Left lung (tissue), 10 donors: Measurements from ENCODE around the gene TWSG1. TPM values are rescaled to one million over a fixed set of nuclear protein-coding genes. Genes with fewer than 3 reads are reported as not detected.

Experiments
- ATAC-seq: fragments of 200-7000 bp; cut with Tn5 transposase; one replicate; pipeline ENCODE4 v1.9.1; 2020; ENCODE audit warnings: moderate library complexity
- DNase-seq, 4 donors: peaks; one replicate each; pipeline ENCODE4 v3.0.0-alpha.2; 2013 to 2020
- H3K27ac ChIP-seq, 2 donors: fragments of 200-600 bp; sonication (generic) in 1 of 2; one replicate each; pipeline versions ENCODE4 v1.5.0 to v1.8.0; 2020 to 2021
- H3K27me3 ChIP-seq, 2 donors: fragments of 200-600 bp; sonication (generic) in 1 of 2; one replicate each; pipeline versions ENCODE4 v1.5.0 to v1.8.0; 2020 to 2021
- H3K36me3 ChIP-seq, 2 donors: fragments of 200-600 bp; sonication (generic) in 1 of 2; one replicate each; pipeline versions ENCODE4 v1.5.0 to v1.8.0; 2020 to 2021
- H3K4me1 ChIP-seq, 2 donors: fragments of 200-600 bp; one replicate each; pipeline ENCODE4 v1.8.0; 2021
- H3K4me3 ChIP-seq, 2 donors: fragments of 200-600 bp; sonication (generic) in 1 of 2; one replicate each; pipeline versions ENCODE4 v1.5.0 to v1.8.0; 2020 to 2021; ENCODE audit warnings: mild to moderate bottlenecking in 1 of 2
- H3K9me3 ChIP-seq, 2 donors: fragments of 200-600 bp; sonication (generic) in 1 of 2; one replicate each; pipeline versions ENCODE4 v1.5.0 to v1.8.0; 2020 to 2021
- intact Hi-C, 2 donors: fragments of 100-400 bp; cut with DNase I; formaldehyde crosslinking; loops; one replicate each; pipeline versions ENCODE4 v1.11.2 to v1.14.2; 2022
- polyA plus RNA-seq, 6 donors: library from polyadenylated mRNA; unstranded; fragments of 120-200 nt; gene quantifications; one replicate each; pipeline ENCODE4 v1.2.1, GENCODE V29; 2013; ENCODE audit not compliant: insufficient read length in 6 of 6
- total RNA-seq, 2 donors: library from RNA; stranded (reverse); fragmentation: NEBNext Ultra II Directional; extraction: Animal tissue kit (Norgen Biotek cat#: 25700); gene quantifications; one replicate each; pipeline ENCODE4 v1.2.1, GENCODE V29; 2021
- TF ChIP-seq, protein P1 (sequence below), 2 donors: fragments of 200-600 bp; sonication (generic) in 1 of 2; IDR thresholded peaks; one replicate each; pipeline versions ENCODE4 v1.5.0 to v1.8.0; 2021; ENCODE audit warnings: antibody characterized with exemption in 2 of 2
- donor health status: DM: no; HTN: yes; CAD: no.
- donor health status: DM: no; HTN: no; CAD: no.

The TWSG1 gene
- total and polyA plus RNA-seq, 8 donors = 32.2 to 78.9 (median 71.0) TPM

- Histone ChIP-seq H3K4me3 (no peak overlapping the region), H3K4me1 (peaks cover 0 to 6% of the 10 kb centered on the region in 2 donors), H3K36me3 (no peaks in the 10 kb centered on the region), H3K27me3 (no peaks in the 10 kb centered on the region), H3K9me3 (no peaks in the 10 kb centered on the region), H3K27ac (peak overlapping the region in 1 of 2 donors; percentile 21)
- TF ChIP-seq, protein P1, sequence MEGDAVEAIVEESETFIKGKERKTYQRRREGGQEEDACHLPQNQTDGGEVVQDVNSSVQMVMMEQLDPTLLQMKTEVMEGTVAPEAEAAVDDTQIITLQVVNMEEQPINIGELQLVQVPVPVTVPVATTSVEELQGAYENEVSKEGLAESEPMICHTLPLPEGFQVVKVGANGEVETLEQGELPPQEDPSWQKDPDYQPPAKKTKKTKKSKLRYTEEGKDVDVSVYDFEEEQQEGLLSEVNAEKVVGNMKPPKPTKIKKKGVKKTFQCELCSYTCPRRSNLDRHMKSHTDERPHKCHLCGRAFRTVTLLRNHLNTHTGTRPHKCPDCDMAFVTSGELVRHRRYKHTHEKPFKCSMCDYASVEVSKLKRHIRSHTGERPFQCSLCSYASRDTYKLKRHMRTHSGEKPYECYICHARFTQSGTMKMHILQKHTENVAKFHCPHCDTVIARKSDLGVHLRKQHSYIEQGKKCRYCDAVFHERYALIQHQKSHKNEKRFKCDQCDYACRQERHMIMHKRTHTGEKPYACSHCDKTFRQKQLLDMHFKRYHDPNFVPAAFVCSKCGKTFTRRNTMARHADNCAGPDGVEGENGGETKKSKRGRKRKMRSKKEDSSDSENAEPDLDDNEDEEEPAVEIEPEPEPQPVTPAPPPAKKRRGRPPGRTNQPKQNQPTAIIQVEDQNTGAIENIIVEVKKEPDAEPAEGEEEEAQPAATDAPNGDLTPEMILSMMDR (IDR thresholded peaks at IDR 0.05) = no peak
- intact Hi-C loops = no loop called here
- DNase-seq (peak in 2 of 4 donors; percentile 47 to 72), ATAC-seq (no peak)
Measured at GRCh38 chr18:9433671-9434121, 99.1 kb downstream of the TWSG1 start.

- no peaks in the 10 kb centered on the region for H3K27me3 ChIP-seq
- H3K36me3 ChIP-seq = no peaks in the 10 kb centered on the region
- peaks cover 0 to 6% of the 10 kb centered on the region in 2 donors for H3K4me1 ChIP-seq
- TF ChIP-seq, protein P1 (IDR thresholded peaks at IDR 0.05) = no peak
- intact Hi-C loops = no loop called here
- DNase-seq (peak in 1 of 4 donors; percentile 74), ATAC-seq (no peak)
- no peak overlapping the region for H3K4me3 ChIP-seq
- no peaks in the 10 kb centered on the region for H3K9me3 ChIP-seq
- no peak overlapping the region for H3K27ac ChIP-seq
Measured at GRCh38 chr18:9434122-9434701, 99.6 kb downstream of the TWSG1 start.

- ATAC-seq = no peak
- peaks cover 0 to 6% of the 10 kb centered on the region in 2 donors for H3K4me1 ChIP-seq
- H3K27me3 ChIP-seq = no peaks in the 10 kb centered on the region
- no peak overlapping the region for H3K27ac ChIP-seq
- intact Hi-C loops = no loop called here
- H3K9me3 ChIP-seq = no peaks in the 10 kb centered on the region
- no peak overlapping the region for H3K4me3 ChIP-seq
- no peaks in the 10 kb centered on the region for H3K36me3 ChIP-seq
- no peak for DNase-seq
- TF ChIP-seq, protein P1 (IDR thresholded peaks at IDR 0.05) = no peak
Measured at GRCh38 chr18:9435041-9435440, 100.5 kb downstream of the TWSG1 start.

DNA sequence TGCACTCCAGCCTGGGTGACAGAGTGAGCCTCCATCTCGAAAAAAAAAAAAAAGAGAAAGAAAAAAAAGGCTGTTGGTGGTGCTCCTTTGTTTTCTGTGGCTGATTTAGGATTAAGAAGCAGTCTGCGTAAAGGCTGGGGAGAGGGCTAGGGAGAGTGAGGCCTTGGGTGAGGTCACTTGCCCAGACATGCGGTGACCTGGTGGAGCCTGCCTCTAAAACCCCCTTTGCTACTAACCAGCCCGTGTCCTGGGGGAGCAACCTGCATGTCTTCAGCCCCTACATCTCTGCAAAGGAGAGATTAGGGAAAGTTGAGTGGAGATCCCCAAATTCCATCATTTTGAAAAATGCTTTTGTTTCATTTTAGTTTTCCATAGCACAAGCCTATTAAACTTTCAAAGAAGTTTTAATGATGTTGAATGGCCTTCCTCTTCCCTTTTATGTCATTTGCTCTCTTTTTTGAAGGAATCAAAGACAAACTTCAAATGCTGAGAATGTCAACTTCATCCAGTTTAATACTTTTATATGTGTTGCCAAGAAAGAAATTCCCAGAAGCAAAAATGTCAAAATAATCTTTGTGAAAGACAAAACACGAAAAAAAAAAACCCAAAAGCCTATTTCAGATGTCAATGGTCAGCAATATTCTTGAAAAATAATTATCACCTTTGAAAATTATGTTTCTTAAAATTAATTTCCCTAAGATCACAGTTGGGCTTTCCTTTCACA, 101.8 kb downstream of the TWSG1 start:
- Histone ChIP-seq H3K9me3 (no peaks in the 10 kb centered on the region), H3K4me1 (peaks cover 0 to 6% of the 10 kb centered on the region in 2 donors), H3K4me3 (no peak overlapping the region), H3K27ac (no peak overlapping the region), H3K27me3 (no peaks in the 10 kb centered on the region), H3K36me3 (no peaks in the 10 kb centered on the region)
- intact Hi-C loops = no loop called here
- TF ChIP-seq, protein P1 (IDR thresholded peaks at IDR 0.05) = no peak
- ATAC-seq (no peak), DNase-seq (no peak)

DNA sequence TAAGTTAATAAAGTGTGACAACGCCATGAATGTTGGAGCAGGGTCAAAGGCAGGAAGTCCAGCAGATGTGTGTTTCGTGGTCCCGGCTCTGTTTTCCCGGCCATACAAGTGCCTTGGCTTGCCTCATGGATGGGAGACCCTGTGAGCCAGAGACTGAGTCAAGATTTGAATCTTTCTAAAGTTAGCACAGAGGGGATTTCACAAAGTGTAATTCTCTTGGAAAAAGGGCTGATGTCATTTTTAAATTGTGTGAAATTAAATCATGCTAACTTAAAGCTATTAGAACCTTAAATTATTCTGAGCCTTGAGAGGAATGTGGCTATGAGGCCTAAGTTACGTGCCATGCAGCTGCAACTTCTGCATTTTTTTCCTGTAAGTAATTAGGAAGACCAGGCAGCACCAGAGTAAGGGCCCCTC, 102.5 kb downstream of the TWSG1 start:
- Histone ChIP-seq H3K27ac (no peak overlapping the region), H3K4me1 (peaks cover 0 to 6% of the 10 kb centered on the region in 2 donors), H3K36me3 (no peaks in the 10 kb centered on the region), H3K27me3 (no peaks in the 10 kb centered on the region), H3K9me3 (no peaks in the 10 kb centered on the region), H3K4me3 (no peak overlapping the region)
- DNase-seq (peak in 2 of 4 donors; percentile 61 to 79), ATAC-seq (peak; percentile 21)
- intact Hi-C loops = no loop called here
- TF ChIP-seq, protein P1 (IDR thresholded peaks at IDR 0.05) = no peak
